ENCODE data around the gene PPP1R16B.

DNA sequence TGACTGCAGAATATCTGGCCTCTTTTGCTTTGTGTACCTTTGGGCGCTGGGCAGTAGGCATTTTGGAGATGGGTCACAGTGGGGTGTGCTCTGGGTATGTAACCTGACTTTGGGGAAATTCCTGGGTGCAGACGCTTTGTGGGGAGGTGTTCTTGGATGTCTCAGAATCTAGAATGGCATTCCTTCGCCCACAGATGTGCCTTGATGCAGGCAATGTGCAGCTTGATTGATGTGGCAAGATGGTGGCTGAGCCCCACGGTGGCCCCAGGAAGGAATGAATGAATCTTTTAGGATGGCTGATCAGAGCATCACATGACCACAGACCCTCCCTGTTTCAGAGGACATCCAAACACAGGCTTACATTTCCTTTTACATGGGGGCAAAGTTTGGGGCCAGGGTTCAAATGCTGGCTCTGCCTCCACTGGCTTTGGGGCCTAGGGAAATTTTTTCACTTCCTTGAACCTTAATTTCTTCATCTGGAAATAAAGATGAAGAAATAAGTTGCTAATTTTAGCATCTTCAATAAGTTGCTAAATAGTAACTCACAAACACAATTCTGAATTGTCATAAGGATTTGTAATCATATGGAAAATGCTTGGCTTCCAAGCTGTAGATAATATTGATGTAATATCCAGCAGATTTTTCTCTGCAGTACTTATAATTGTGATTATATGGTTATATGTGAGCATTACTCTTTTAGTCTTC is 5.6 kb downstream of the PPP1R16B start:
- TF ChIP-seq, protein P1, sequence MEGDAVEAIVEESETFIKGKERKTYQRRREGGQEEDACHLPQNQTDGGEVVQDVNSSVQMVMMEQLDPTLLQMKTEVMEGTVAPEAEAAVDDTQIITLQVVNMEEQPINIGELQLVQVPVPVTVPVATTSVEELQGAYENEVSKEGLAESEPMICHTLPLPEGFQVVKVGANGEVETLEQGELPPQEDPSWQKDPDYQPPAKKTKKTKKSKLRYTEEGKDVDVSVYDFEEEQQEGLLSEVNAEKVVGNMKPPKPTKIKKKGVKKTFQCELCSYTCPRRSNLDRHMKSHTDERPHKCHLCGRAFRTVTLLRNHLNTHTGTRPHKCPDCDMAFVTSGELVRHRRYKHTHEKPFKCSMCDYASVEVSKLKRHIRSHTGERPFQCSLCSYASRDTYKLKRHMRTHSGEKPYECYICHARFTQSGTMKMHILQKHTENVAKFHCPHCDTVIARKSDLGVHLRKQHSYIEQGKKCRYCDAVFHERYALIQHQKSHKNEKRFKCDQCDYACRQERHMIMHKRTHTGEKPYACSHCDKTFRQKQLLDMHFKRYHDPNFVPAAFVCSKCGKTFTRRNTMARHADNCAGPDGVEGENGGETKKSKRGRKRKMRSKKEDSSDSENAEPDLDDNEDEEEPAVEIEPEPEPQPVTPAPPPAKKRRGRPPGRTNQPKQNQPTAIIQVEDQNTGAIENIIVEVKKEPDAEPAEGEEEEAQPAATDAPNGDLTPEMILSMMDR (IDR thresholded peaks at IDR 0.05): no peak
- no peak for TF ChIP-seq POLR2A (IDR thresholded peaks at IDR 0.05)
